Measurements from ENCODE around the gene EDC4.

The EDC4 gene

GRCh38 chr16:67883146-67883871, 10.5 kb downstream of the EDC4 start:
- peaks cover 7% of the 10 kb centered on the region for H3K4me1 ChIP-seq
- no peak for TF ChIP-seq CTCF (IDR thresholded peaks at IDR 0.05; ENCODE audit: low read depth, low read length)
- H3K4me3 ChIP-seq (ENCODE audit: low read depth, low read length): no peak overlapping the region
- H3K36me3 ChIP-seq: peaks cover 59% of the 10 kb centered on the region
- no peak for DNase-seq
- no peaks in the 10 kb centered on the region for H3K27me3 ChIP-seq
- no peaks in the 10 kb centered on the region for H3K9me3 ChIP-seq

DNA sequence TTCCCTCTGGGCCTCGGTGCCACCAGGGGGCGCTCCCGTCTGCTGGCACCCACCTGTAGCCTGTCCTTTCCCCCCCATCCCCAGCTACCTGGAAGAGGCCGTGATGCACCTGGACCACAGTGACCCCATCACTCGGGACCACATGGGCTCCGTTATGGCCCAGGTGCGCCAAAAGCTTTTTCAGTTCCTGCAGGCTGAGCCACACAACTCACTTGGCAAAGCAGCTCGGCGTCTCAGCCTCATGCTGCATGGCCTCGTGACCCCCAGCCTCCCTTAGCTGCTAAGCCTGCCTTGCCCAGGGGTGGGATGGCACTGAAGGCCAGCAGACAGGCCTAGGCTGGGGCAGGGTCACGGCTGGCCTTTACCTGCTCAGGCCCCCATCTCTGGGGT, 11.0 kb downstream of the EDC4 start:
- peak; percentile 92 for TF ChIP-seq CTCF (IDR thresholded peaks at IDR 0.05; ENCODE audit: low read depth, low read length)
- DNase-seq: peak; percentile 79
- Histone ChIP-seq H3K9me3 (no peaks in the 10 kb centered on the region), H3K4me1 (peaks cover 7% of the 10 kb centered on the region), H3K36me3 (peaks cover 53% of the 10 kb centered on the region), H3K27me3 (no peaks in the 10 kb centered on the region), H3K4me3 (ENCODE audit: low read depth, low read length) (no peak overlapping the region)

DNA sequence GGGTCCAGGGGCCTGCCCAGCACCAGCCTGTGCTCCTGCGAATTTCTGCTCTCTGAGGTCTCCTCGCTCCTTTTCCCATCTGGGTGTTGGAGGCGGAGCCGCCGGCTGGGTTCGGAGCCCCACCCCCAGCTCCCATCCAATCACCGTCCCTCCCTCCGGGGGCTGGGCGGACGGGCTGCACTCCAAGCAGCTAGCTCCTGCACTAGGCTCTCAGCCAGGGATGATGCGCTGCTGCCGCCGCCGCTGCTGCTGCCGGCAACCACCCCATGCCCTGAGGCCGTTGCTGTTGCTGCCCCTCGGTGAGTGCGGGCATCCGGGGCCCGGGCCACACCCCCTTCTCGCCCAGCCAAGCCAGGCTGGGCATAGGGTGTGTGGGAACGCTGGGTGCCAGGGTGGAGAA, 11.8 kb downstream of the EDC4 start, which contains the start of gene NRN1L:
NRN1L (plus strand) TSS at position 202 of the 400 bp plus-strand sequence; CDS start at position 221, 19 bp downstream.
- H3K27me3 ChIP-seq: no peaks in the 10 kb centered on the region
- peaks cover 7% of the 10 kb centered on the region for H3K4me1 ChIP-seq
- DNase-seq: peak; percentile 97
- H3K9me3 ChIP-seq: no peaks in the 10 kb centered on the region
- H3K36me3 ChIP-seq: peaks cover 45% of the 10 kb centered on the region
- no peak for TF ChIP-seq CTCF (IDR thresholded peaks at IDR 0.05; ENCODE audit: low read depth, low read length)
- H3K4me3 ChIP-seq (ENCODE audit: low read depth, low read length): no peak within 1 kb of the TSS

DNA sequence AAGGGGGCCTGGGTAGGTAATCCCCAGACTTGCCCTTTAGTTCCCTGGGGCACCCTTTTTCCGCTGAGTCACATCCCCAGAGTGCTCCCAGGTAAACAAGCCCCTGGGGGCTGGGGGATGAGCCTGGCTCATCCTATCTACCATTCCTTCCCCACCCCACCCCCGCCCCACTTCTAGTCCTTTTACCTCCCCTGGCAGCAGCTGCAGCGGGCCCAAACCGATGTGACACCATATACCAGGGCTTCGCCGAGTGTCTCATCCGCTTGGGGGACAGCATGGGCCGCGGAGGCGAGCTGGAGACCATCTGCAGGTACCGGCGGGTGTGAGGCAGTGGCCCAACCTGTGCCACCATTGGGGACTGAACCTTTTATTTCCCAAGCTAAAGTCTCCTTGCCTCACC, 12.7 kb downstream of the EDC4 start:
- no peak for DNase-seq
- H3K4me3 ChIP-seq (ENCODE audit: low read depth, low read length): no peak overlapping the region
- no peaks in the 10 kb centered on the region for H3K9me3 ChIP-seq
- H3K27me3 ChIP-seq: no peaks in the 10 kb centered on the region
- H3K36me3 ChIP-seq: peaks cover 36% of the 10 kb centered on the region
- H3K4me1 ChIP-seq: peaks cover 7% of the 10 kb centered on the region
- TF ChIP-seq CTCF (IDR thresholded peaks at IDR 0.05; ENCODE audit: low read depth, low read length): no peak

GRCh38 chr16:67885976-67886375, 13.1 kb downstream of the EDC4 start:
- H3K27me3 ChIP-seq: no peaks in the 10 kb centered on the region
- no peak for DNase-seq
- H3K4me3 ChIP-seq (ENCODE audit: low read depth, low read length): no peak overlapping the region
- no peaks in the 10 kb centered on the region for H3K9me3 ChIP-seq
- TF ChIP-seq CTCF (IDR thresholded peaks at IDR 0.05; ENCODE audit: low read depth, low read length): no peak
- H3K36me3 ChIP-seq: peaks cover 32% of the 10 kb centered on the region
- peaks cover 7% of the 10 kb centered on the region for H3K4me1 ChIP-seq

DNA sequence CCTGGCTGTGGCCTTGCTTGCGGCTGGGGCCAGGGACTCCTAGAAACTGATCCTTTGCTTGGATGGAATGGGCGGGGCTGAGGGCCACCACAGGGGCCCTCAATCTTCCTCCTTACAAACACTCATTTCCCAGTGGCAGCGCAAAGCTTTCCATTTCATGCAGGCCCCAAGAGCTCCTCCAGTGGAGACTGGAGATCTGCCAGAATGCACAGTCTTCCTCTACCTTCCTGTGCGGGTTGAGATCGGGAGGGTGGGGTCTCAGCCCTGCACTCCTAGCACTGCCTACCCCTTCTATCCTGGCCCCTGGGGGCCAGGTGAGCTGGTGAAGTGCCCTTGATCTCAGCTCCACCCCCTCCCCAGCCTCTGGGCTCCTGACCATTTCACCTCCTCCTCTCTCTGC, 13.5 kb downstream of the EDC4 start:
- Histone ChIP-seq H3K27me3 (no peaks in the 10 kb centered on the region), H3K4me1 (peaks cover 7% of the 10 kb centered on the region), H3K36me3 (peaks cover 28% of the 10 kb centered on the region), H3K9me3 (no peaks in the 10 kb centered on the region), H3K4me3 (ENCODE audit: low read depth, low read length) (no peak overlapping the region)
- no peak for DNase-seq
- TF ChIP-seq CTCF (IDR thresholded peaks at IDR 0.05; ENCODE audit: low read depth, low read length): no peak

Measured in BE2C (cell line).